ENCODE results near the gene LOC128125822.

DNA sequence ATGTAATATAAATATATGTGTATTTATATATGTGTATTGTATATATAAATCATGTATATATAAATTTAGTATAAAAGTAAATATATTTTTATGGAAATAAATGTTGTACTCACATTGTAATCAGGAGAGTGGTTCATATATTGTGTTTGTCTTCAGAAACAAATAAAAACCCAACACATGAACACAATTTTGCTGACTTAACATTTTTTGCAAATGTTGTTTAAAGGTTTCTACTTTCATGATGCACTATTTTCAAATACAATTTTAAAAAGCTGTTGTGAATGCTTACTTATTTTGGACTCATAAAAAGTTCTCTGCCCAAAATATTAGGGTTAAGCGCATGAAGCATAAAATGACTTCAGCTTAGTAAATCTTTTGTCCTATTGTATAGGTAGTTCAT is 39.3 kb downstream of the LOC128125822 start:
- TF ChIP-seq, protein P1, sequence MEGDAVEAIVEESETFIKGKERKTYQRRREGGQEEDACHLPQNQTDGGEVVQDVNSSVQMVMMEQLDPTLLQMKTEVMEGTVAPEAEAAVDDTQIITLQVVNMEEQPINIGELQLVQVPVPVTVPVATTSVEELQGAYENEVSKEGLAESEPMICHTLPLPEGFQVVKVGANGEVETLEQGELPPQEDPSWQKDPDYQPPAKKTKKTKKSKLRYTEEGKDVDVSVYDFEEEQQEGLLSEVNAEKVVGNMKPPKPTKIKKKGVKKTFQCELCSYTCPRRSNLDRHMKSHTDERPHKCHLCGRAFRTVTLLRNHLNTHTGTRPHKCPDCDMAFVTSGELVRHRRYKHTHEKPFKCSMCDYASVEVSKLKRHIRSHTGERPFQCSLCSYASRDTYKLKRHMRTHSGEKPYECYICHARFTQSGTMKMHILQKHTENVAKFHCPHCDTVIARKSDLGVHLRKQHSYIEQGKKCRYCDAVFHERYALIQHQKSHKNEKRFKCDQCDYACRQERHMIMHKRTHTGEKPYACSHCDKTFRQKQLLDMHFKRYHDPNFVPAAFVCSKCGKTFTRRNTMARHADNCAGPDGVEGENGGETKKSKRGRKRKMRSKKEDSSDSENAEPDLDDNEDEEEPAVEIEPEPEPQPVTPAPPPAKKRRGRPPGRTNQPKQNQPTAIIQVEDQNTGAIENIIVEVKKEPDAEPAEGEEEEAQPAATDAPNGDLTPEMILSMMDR (IDR thresholded peaks at IDR 0.05; ENCODE audit: poor library complexity): no peak
- no peak for TF ChIP-seq EZH2 (IDR thresholded peaks at IDR 0.05; ENCODE audit: borderline replicate concordance)
